Kidney tubule cell (primary cell): ENCODE measurements around the gene MEX3A.
"Not testable (repeated sequence)": the region's sequence is repeated elsewhere in the genome, so short reads cannot be mapped to it uniquely, and the experiment has no call there.

Source experiments
- DNase-seq: peaks from one replicate; pipeline ENCODE4 v3.0.0-alpha.2; 2018; ENCODE audit warnings: low spot score

MEX3A gene

GRCh38 chr1:156082309-156083091, at the start of gene MEX3A:
TSS of gene MEX3A (minus strand) at chr1:156082465. CDS start at chr1:156081998, 467 bp downstream.
- peak; percentile 72 for DNase-seq

- no peak for DNase-seq
Observed at GRCh38 chr1:156130578-156130942, 48.3 kb upstream of the MEX3A start.

- peak; percentile 98 for DNase-seq
Observed at GRCh38 chr1:156129687-156130577, 47.7 kb upstream of the MEX3A start.

GRCh38 chr1:156128654-156129597, 46.7 kb upstream of the MEX3A start:
- DNase-seq = no peak

GRCh38 chr1:156128308-156128653, 46.0 kb upstream of the MEX3A start:
- peak; percentile 45 for DNase-seq

GRCh38 chr1:156126630-156127534, 44.6 kb upstream of the MEX3A start:
- peak; percentile 93 for DNase-seq

- peak; percentile 98 for DNase-seq
Observed at GRCh38 chr1:156126043-156126629, 43.9 kb upstream of the MEX3A start.

- DNase-seq = not testable (repeated sequence)
Observed at GRCh38 chr1:156125544-156125943, 43.3 kb upstream of the MEX3A start.

- DNase-seq = no peak
Observed at GRCh38 chr1:156124557-156125483, 42.6 kb upstream of the MEX3A start.

- DNase-seq = peak; percentile 98
Observed at GRCh38 chr1:156123356-156124196, 41.3 kb upstream of the MEX3A start.

- DNase-seq = peak; percentile 88
Observed at GRCh38 chr1:156122519-156123355, 40.5 kb upstream of the MEX3A start.

GRCh38 chr1:156122086-156122485, 39.8 kb upstream of the MEX3A start:
- no peak for DNase-seq

GRCh38 chr1:156121457-156121856, 39.2 kb upstream of the MEX3A start:
- DNase-seq = no peak

- DNase-seq = not testable (repeated sequence)
Observed at GRCh38 chr1:156121005-156121404, 38.7 kb upstream of the MEX3A start.

- no peak for DNase-seq
Observed at GRCh38 chr1:156120318-156120717, 38.1 kb upstream of the MEX3A start.

GRCh38 chr1:156119503-156120209, 37.4 kb upstream of the MEX3A start:
- peak; percentile 75 for DNase-seq
